ENCODE data around the gene ZNF791.

ZNF791 gene

GRCh38 chr19:12574036-12574435 lies 36.7 kb upstream of the ZNF791 start:
- WGBS, 2 donors (ENCODE audit: extremely low coverage in 2 of 2, insufficient read length in 2 of 2, insufficient replicate concordance in 1 of 2), result no CpG with 5 or more reads among the region's 7 CpGs
- peaks cover 12 to 24% of the 10 kb centered on the region in 2 donors for H3K36me3 ChIP-seq (replicated peaks in 1 of 2; ENCODE audit: control insufficient read depth in 2 of 2, insufficient read depth in 2 of 2, low read length in 2 of 2)
- H3K14ac ChIP-seq (ENCODE audit: low read length), result no peak overlapping the region
- H3K79me1 ChIP-seq (ENCODE audit: low read depth, low read length), result no peaks in the 10 kb centered on the region
- H4K91ac ChIP-seq (ENCODE audit: low read depth, low read length, poor library complexity), result no peak overlapping the region
- no peak overlapping the region for H2BK120ac ChIP-seq (ENCODE audit: low read depth, low read length)
- no peak overlapping the region for H3K23ac ChIP-seq (ENCODE audit: low read depth, low read length, poor library complexity)
- no peak overlapping the region for H3K27ac ChIP-seq (replicated peaks; ENCODE audit: low read length)
- DNase-seq (ENCODE audit: low spot score), result no peak
- H3K9ac ChIP-seq (ENCODE audit: low read depth, low read length, poor library complexity), result no peak overlapping the region
- no peak overlapping the region for H3K4ac ChIP-seq (ENCODE audit: low read length)
- no peak overlapping the region for H3K4me2 ChIP-seq (ENCODE audit: insufficient read depth, low read length, poor library complexity, severe bottlenecking)
- H2BK12ac ChIP-seq (ENCODE audit: low read length), result no peak overlapping the region
- H4K8ac ChIP-seq (ENCODE audit: low read depth, low read length), result no peak overlapping the region
- H3K27me3 ChIP-seq (ENCODE audit: control insufficient read depth in 3 of 3, insufficient read depth in 3 of 3, low read depth in 1 of 3, low read length in 3 of 3), result no peaks in the 10 kb centered on the region
- H2AFZ ChIP-seq (ENCODE audit: low read length), result no peak overlapping the region
- no peaks in the 10 kb centered on the region for H3K4me1 ChIP-seq (ENCODE audit: control insufficient read depth in 2 of 2, insufficient read depth in 1 of 2, low read depth in 1 of 2, low read length in 2 of 2)
- H2AK5ac ChIP-seq (ENCODE audit: low read depth, low read length), result no peak overlapping the region
- peaks cover 7 to 17% of the 10 kb centered on the region in 2 donors for H3K9me3 ChIP-seq (replicated peaks in 1 of 2; ENCODE audit: control insufficient read depth in 2 of 2, insufficient read depth in 1 of 2, low read depth in 1 of 2, low read length in 2 of 2)
- H2BK5ac ChIP-seq (ENCODE audit: low read length), result no peak overlapping the region
- no peak overlapping the region for H3K4me3 ChIP-seq (ENCODE audit: low read length in 2 of 2)
- H2BK15ac ChIP-seq (ENCODE audit: low read length), result no peak overlapping the region
- no peak overlapping the region for H3K18ac ChIP-seq (ENCODE audit: low read length)

- no peak overlapping the region for H2AFZ ChIP-seq (ENCODE audit: low read length)
- no peak overlapping the region for H4K8ac ChIP-seq (ENCODE audit: low read depth, low read length)
- no peak overlapping the region for H4K91ac ChIP-seq (ENCODE audit: low read depth, low read length, poor library complexity)
- no peak overlapping the region for H3K4ac ChIP-seq (ENCODE audit: low read length)
- no peaks in the 10 kb centered on the region for H3K27me3 ChIP-seq (ENCODE audit: control insufficient read depth in 3 of 3, insufficient read depth in 3 of 3, low read depth in 1 of 3, low read length in 3 of 3)
- WGBS, 2 donors (ENCODE audit: extremely low coverage in 2 of 2, insufficient read length in 2 of 2, insufficient replicate concordance in 1 of 2), result no CpG with 5 or more reads among the region's 10 CpGs
- no peak overlapping the region for H3K27ac ChIP-seq (replicated peaks; ENCODE audit: low read length)
- H3K23ac ChIP-seq (ENCODE audit: low read depth, low read length, poor library complexity), result no peak overlapping the region
- H3K9ac ChIP-seq (ENCODE audit: low read depth, low read length, poor library complexity), result no peak overlapping the region
- no peak overlapping the region for H2AK5ac ChIP-seq (ENCODE audit: low read depth, low read length)
- no peak overlapping the region for H3K4me2 ChIP-seq (ENCODE audit: insufficient read depth, low read length, poor library complexity, severe bottlenecking)
- H3K9me3 ChIP-seq (replicated peaks in 1 of 2; ENCODE audit: control insufficient read depth in 2 of 2, insufficient read depth in 1 of 2, low read depth in 1 of 2, low read length in 2 of 2), result peaks cover 27 to 48% of the 10 kb centered on the region in 2 donors
- no peaks in the 10 kb centered on the region for H3K79me1 ChIP-seq (ENCODE audit: low read depth, low read length)
- no peak overlapping the region for H3K4me3 ChIP-seq (ENCODE audit: low read length in 2 of 2)
- H3K36me3 ChIP-seq (replicated peaks in 1 of 2; ENCODE audit: control insufficient read depth in 2 of 2, insufficient read depth in 2 of 2, low read length in 2 of 2), result peaks cover 29 to 63% of the 10 kb centered on the region in 2 donors
- no peak overlapping the region for H2BK12ac ChIP-seq (ENCODE audit: low read length)
- no peak for DNase-seq (ENCODE audit: low spot score)
- no peak overlapping the region for H3K18ac ChIP-seq (ENCODE audit: low read length)
- no peak overlapping the region for H2BK5ac ChIP-seq (ENCODE audit: low read length)
- no peaks in the 10 kb centered on the region for H3K4me1 ChIP-seq (ENCODE audit: control insufficient read depth in 2 of 2, insufficient read depth in 1 of 2, low read depth in 1 of 2, low read length in 2 of 2)
- H2BK120ac ChIP-seq (ENCODE audit: low read depth, low read length), result no peak overlapping the region
- no peak overlapping the region for H2BK15ac ChIP-seq (ENCODE audit: low read length)
- H3K14ac ChIP-seq (ENCODE audit: low read length), result no peak overlapping the region
Observed at GRCh38 chr19:12578641-12579040, 32.1 kb upstream of the ZNF791 start.

DNA sequence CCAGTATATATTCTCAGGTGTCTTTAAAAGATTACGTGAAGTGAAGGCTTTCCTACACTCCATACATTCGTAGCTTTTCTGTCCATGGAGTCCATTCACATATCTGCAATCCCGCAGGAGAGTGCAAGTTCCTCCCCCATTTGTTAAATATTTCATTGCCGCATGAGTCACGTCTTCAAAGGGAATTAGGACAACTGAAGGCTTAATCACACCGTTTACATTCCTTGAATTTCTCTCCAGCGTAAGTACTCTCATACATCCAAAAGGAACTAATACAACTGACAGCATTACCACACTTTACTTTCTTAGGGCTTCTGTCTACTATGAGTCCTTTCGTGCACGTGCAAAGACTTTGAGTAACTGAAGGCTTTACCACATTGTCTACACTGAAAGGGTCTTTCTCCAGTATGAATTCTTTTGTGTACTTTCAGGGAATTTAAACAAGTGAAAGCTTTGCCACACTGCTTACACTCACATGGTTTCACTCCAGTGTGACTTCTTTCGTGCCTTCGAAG lies 30.5 kb upstream of the ZNF791 start:
- Histone ChIP-seq H2BK5ac (ENCODE audit: low read length) (no peak overlapping the region), H3K9ac (ENCODE audit: low read depth, low read length, poor library complexity) (no peak overlapping the region), H2AK5ac (ENCODE audit: low read depth, low read length) (no peak overlapping the region), H3K4me3 (ENCODE audit: low read length in 2 of 2) (no peak overlapping the region), H2BK120ac (ENCODE audit: low read depth, low read length) (no peak overlapping the region), H4K8ac (ENCODE audit: low read depth, low read length) (no peak overlapping the region), H3K4ac (ENCODE audit: low read length) (no peak overlapping the region), H2BK12ac (ENCODE audit: low read length) (no peak overlapping the region), H3K23ac (ENCODE audit: low read depth, low read length, poor library complexity) (no peak overlapping the region), H3K27ac (replicated peaks; ENCODE audit: low read length) (no peak overlapping the region), H4K91ac (ENCODE audit: low read depth, low read length, poor library complexity) (no peak overlapping the region), H2AFZ (ENCODE audit: low read length) (no peak overlapping the region), H3K18ac (ENCODE audit: low read length) (no peak overlapping the region), H3K36me3 (replicated peaks in 1 of 2; ENCODE audit: control insufficient read depth in 2 of 2, insufficient read depth in 2 of 2, low read length in 2 of 2) (peaks cover 29 to 63% of the 10 kb centered on the region in 2 donors), H2BK15ac (ENCODE audit: low read length) (no peak overlapping the region), H3K9me3 (replicated peaks in 1 of 2; ENCODE audit: control insufficient read depth in 2 of 2, insufficient read depth in 1 of 2, low read depth in 1 of 2, low read length in 2 of 2) (peaks cover 27 to 47% of the 10 kb centered on the region in 2 donors), H3K14ac (ENCODE audit: low read length) (no peak overlapping the region), H3K79me1 (ENCODE audit: low read depth, low read length) (no peaks in the 10 kb centered on the region), H3K4me2 (ENCODE audit: insufficient read depth, low read length, poor library complexity, severe bottlenecking) (no peak overlapping the region), H3K4me1 (ENCODE audit: control insufficient read depth in 2 of 2, insufficient read depth in 1 of 2, low read depth in 1 of 2, low read length in 2 of 2) (no peaks in the 10 kb centered on the region), H3K27me3 (ENCODE audit: control insufficient read depth in 3 of 3, insufficient read depth in 3 of 3, low read depth in 1 of 3, low read length in 3 of 3) (no peaks in the 10 kb centered on the region)
- DNase-seq (ENCODE audit: low spot score), result no peak
- no CpG with 5 or more reads among the region's 11 CpGs for WGBS, 2 donors (ENCODE audit: extremely low coverage in 2 of 2, insufficient read length in 2 of 2, insufficient replicate concordance in 1 of 2)

- no peak overlapping the region for H3K4ac ChIP-seq (ENCODE audit: low read length)
- no peak overlapping the region for H3K4me3 ChIP-seq (ENCODE audit: low read length in 2 of 2)
- no peak overlapping the region for H4K91ac ChIP-seq (ENCODE audit: low read depth, low read length, poor library complexity)
- H3K4me1 ChIP-seq (ENCODE audit: control insufficient read depth in 2 of 2, insufficient read depth in 1 of 2, low read depth in 1 of 2, low read length in 2 of 2), result no peaks in the 10 kb centered on the region
- no peak overlapping the region for H2AK5ac ChIP-seq (ENCODE audit: low read depth, low read length)
- no peak for DNase-seq (ENCODE audit: low spot score)
- no peak overlapping the region for H3K23ac ChIP-seq (ENCODE audit: low read depth, low read length, poor library complexity)
- peaks cover 27 to 59% of the 10 kb centered on the region in 2 donors for H3K36me3 ChIP-seq (replicated peaks in 1 of 2; ENCODE audit: control insufficient read depth in 2 of 2, insufficient read depth in 2 of 2, low read length in 2 of 2)
- no peak overlapping the region for H2AFZ ChIP-seq (ENCODE audit: low read length)
- H4K8ac ChIP-seq (ENCODE audit: low read depth, low read length), result no peak overlapping the region
- H3K27ac ChIP-seq (replicated peaks; ENCODE audit: low read length), result no peak overlapping the region
- H2BK120ac ChIP-seq (ENCODE audit: low read depth, low read length), result no peak overlapping the region
- no peak overlapping the region for H3K9ac ChIP-seq (ENCODE audit: low read depth, low read length, poor library complexity)
- no peak overlapping the region for H2BK12ac ChIP-seq (ENCODE audit: low read length)
- H2BK15ac ChIP-seq (ENCODE audit: low read length), result no peak overlapping the region
- no peak overlapping the region for H3K4me2 ChIP-seq (ENCODE audit: insufficient read depth, low read length, poor library complexity, severe bottlenecking)
- no peak overlapping the region for H2BK5ac ChIP-seq (ENCODE audit: low read length)
- H3K9me3 ChIP-seq (replicated peaks in 1 of 2; ENCODE audit: control insufficient read depth in 2 of 2, insufficient read depth in 1 of 2, low read depth in 1 of 2, low read length in 2 of 2), result peaks cover 27 to 42% of the 10 kb centered on the region in 2 donors
- H3K79me1 ChIP-seq (ENCODE audit: low read depth, low read length), result no peaks in the 10 kb centered on the region
- no peaks in the 10 kb centered on the region for H3K27me3 ChIP-seq (ENCODE audit: control insufficient read depth in 3 of 3, insufficient read depth in 3 of 3, low read depth in 1 of 3, low read length in 3 of 3)
- no peak overlapping the region for H3K18ac ChIP-seq (ENCODE audit: low read length)
- no CpG with 5 or more reads among the region's 9 CpGs for whole genome bisulfite sequencing, 2 donors (ENCODE audit: extremely low coverage in 2 of 2, insufficient read length in 2 of 2, insufficient replicate concordance in 1 of 2)
- no peak overlapping the region for H3K14ac ChIP-seq (ENCODE audit: low read length)
Observed at GRCh38 chr19:12581100-12581499, 29.6 kb upstream of the ZNF791 start.

Data from neuronal stem cell (in vitro differentiated cells).